ENCODE data around the gene TPK1. TPM values are rescaled to one million over a fixed set of nuclear protein-coding genes. Genes with fewer than 3 reads are reported as not detected.
A peak's percentile ranks its signal among the peaks of the same experiment; 100 is the strongest.

Gene TPK1
- total and polyA plus RNA-seq, 5 experiments from 2014 or later = 26.1 to 32.6 (median 26.6) TPM

- H3K27ac Mint-ChIP-seq = peak overlapping the region in 2 of 10 donors; percentile 13 to 40
- H3K27me3 Mint-ChIP-seq = no peaks in the 10 kb centered on the region
- H3K9me3 Mint-ChIP-seq = no peaks in the 10 kb centered on the region
- DNase-seq = no peak
- H3K4me3 Mint-ChIP-seq = no peak overlapping the region
- POLR2A ChIA-PET = no interaction called here
- peaks cover 0 to 10% (median 5%) of the 10 kb centered on the region in 3 donors for H3K36me3 Mint-ChIP-seq
- ATAC-seq = no peak
- H3K4me1 Mint-ChIP-seq = peaks cover 29 to 57% (median 43%) of the 10 kb centered on the region in 4 donors
Observed at GRCh38 chr7:144775749-144776148, 60.1 kb downstream of the TPK1 start.

DNA sequence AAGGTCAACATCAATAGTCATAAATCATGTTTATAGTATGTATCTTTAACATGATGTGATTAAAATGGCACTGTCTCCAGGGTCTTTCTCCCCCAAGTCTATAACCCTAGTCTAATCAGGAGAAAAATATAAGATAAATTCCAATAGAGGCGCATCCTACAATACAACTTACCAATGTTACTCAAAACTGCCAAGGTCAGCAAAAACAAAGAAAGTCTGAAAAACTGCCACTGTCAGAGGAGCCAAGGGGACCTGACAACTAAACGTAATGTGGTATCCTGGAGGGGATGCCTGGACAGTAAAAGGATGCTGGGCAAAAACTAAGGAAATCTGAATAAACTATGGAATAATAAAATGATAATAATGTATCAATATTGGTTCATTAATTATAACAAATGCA, 63.9 kb downstream of the TPK1 start:
- ATAC-seq (no peak), DNase-seq (no peak)
- H3K27ac Mint-ChIP-seq = no peak overlapping the region
- POLR2A ChIA-PET = interaction anchor here (5.2 kb wide), 1 partner anchor 63 kb away, joined by 21 read pairs; the partner anchor contains the start of gene TPK1
- peaks cover 27 to 43% (median 36%) of the 10 kb centered on the region in 4 donors for H3K4me1 Mint-ChIP-seq
- no peak overlapping the region for H3K4me3 Mint-ChIP-seq
- H3K36me3 Mint-ChIP-seq = peaks cover 0 to 3% (median 2%) of the 10 kb centered on the region in 3 donors
- H3K27me3 Mint-ChIP-seq = no peaks in the 10 kb centered on the region
- peaks cover 0 to 2% (median 0%) of the 10 kb centered on the region in 9 donors for H3K9me3 Mint-ChIP-seq

DNA sequence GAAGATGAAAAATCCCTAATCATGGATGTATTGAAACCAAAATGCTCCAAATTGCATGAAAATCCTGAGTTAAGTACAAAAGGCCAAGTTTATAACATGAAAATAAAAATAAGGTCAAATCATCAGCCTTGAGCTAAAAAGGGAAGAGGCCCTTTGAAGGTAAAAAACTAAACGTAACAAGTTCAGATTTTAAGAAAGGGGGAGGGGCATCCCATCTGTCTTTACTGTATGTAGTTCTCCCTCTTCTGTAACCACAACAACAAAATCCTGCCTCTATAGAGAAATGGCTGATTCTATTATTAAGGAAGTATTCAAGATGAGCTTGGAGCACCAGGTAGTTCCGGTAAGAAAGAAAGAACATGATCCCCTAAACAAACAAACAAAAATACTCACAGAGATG, 64.7 kb downstream of the TPK1 start:
- POLR2A ChIA-PET = interaction anchor here (5.2 kb wide), 1 partner anchor 64 kb away, joined by 21 read pairs; the partner anchor contains the start of gene TPK1
- ATAC-seq (no peak), DNase-seq (no peak)
- Mint-ChIP-seq H3K36me3 (peaks cover 3 to 4% (median 3%) of the 10 kb centered on the region in 3 donors), H3K9me3 (peaks cover 0 to 2% (median 0%) of the 10 kb centered on the region in 9 donors), H3K4me3 (no peak overlapping the region), H3K27me3 (no peaks in the 10 kb centered on the region), H3K4me1 (peaks cover 24 to 37% (median 31%) of the 10 kb centered on the region in 4 donors), H3K27ac (no peak overlapping the region)

GRCh38 chr7:144769352-144769751, 66.5 kb downstream of the TPK1 start:
- POLR2A ChIA-PET = interaction anchor here (5.2 kb wide), 1 partner anchor 66 kb away, joined by 21 read pairs; the partner anchor contains the start of gene TPK1
- H3K9me3 Mint-ChIP-seq = peaks cover 0 to 2% (median 0%) of the 10 kb centered on the region in 9 donors
- H3K36me3 Mint-ChIP-seq = peaks cover 7 to 13% (median 12%) of the 10 kb centered on the region in 3 donors
- H3K4me1 Mint-ChIP-seq = peaks cover 13 to 20% (median 18%) of the 10 kb centered on the region in 4 donors
- ATAC-seq (no peak), DNase-seq (no peak)
- H3K27ac Mint-ChIP-seq = no peak overlapping the region
- no peaks in the 10 kb centered on the region for H3K27me3 Mint-ChIP-seq
- H3K4me3 Mint-ChIP-seq = no peak overlapping the region

DNA sequence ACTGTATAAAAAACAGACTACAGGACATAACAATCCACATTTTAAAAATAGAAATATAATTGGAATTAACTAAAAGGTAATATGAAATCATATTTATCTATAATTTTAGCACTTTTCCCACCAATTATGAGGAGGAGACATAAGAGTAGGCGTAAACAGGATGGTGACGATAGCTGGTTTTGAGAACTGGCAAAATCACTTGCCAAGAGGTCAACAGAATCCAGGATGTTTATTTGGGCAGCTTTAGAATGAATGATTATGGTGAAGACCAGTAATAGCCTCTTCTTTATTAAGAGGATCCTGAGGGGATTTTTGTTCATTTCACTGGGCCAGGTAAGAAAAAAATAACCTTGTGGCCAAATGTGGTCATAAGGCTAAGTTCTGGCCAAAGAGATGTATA, 67.2 kb downstream of the TPK1 start:
- no peak for ATAC-seq
- Mint-ChIP-seq H3K27ac (peak overlapping the region in 1 of 10 donors; percentile 51), H3K4me1 (peaks cover 14 to 26% (median 18%) of the 10 kb centered on the region in 4 donors), H3K4me3 (no peak overlapping the region), H3K27me3 (no peaks in the 10 kb centered on the region), H3K9me3 (peaks cover 0 to 2% (median 0%) of the 10 kb centered on the region in 9 donors), H3K36me3 (peaks cover 11 to 19% (median 17%) of the 10 kb centered on the region in 3 donors)
- DNase-seq = no peak
- POLR2A ChIA-PET = no interaction called here

DNA sequence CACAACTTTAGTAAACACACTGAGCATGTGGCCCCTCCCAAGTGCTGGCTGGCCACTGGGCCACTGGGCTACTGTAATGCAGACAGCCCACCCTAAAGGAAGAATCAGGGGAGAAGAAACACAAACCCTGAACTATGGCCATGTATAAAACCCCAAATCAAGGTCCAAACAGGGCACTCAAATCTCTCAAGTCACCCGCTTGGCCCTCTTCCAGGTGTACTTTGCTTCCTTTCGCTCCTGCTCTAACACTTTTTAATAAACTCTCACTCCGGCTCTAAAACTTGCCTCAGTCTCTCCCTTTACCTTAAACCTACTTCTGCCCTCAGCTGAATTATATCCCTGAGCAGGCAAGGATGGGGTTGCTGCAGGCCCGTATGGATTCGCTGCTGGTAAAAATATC, 72.6 kb downstream of the TPK1 start:
- ATAC-seq (no peak), DNase-seq (no peak)
- POLR2A ChIA-PET = interaction anchor here (1.6 kb wide), 1 partner anchor 72 kb away, joined by 5 read pairs; the partner anchor contains the start of gene TPK1
- Mint-ChIP-seq H3K9me3 (peaks cover 0 to 2% (median 0%) of the 10 kb centered on the region in 9 donors), H3K27me3 (no peaks in the 10 kb centered on the region), H3K4me3 (no peak overlapping the region), H3K27ac (no peak overlapping the region), H3K4me1 (peaks cover 0 to 14% (median 7%) of the 10 kb centered on the region in 4 donors), H3K36me3 (peaks cover 22 to 52% (median 39%) of the 10 kb centered on the region in 3 donors)

- Mint-ChIP-seq H3K4me1 (peaks cover 0 to 14% (median 7%) of the 10 kb centered on the region in 4 donors), H3K36me3 (peaks cover 22 to 54% (median 39%) of the 10 kb centered on the region in 3 donors), H3K4me3 (no peak overlapping the region), H3K27me3 (no peaks in the 10 kb centered on the region), H3K9me3 (peaks cover 0 to 2% (median 0%) of the 10 kb centered on the region in 9 donors), H3K27ac (peak overlapping the region in 1 of 10 donors; percentile 53)
- DNase-seq (no peak), ATAC-seq (no peak)
- POLR2A ChIA-PET = interaction anchor here (1.6 kb wide), 1 partner anchor 73 kb away, joined by 5 read pairs; the partner anchor contains the start of gene TPK1
Observed at GRCh38 chr7:144762853-144763252, 73.0 kb downstream of the TPK1 start.

DNA sequence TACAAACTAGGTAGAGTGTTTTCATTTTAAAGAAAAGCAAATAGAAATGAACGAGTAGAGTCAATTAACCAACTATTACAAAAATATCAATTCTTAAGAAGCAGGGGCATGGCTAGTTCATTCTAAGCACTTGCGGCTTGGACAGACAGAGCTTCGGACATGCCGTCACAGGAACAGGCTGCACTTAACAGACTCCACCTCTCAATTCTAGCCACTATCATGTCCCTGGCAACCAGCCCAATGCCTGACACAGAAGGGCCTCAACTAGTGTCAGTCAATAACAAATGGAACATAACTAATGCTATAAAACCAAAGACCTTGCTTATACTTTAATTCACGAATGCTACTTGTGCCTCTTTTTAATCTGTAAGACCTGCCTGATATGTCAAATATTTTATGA, 74.4 kb downstream of the TPK1 start:
- H3K4me3 Mint-ChIP-seq = no peak overlapping the region
- POLR2A ChIA-PET = no interaction called here
- no peaks in the 10 kb centered on the region for H3K27me3 Mint-ChIP-seq
- peaks cover 0 to 2% (median 0%) of the 10 kb centered on the region in 9 donors for H3K9me3 Mint-ChIP-seq
- H3K27ac Mint-ChIP-seq = no peak overlapping the region
- peaks cover 22 to 63% (median 46%) of the 10 kb centered on the region in 3 donors for H3K36me3 Mint-ChIP-seq
- peaks cover 0 to 8% (median 5%) of the 10 kb centered on the region in 4 donors for H3K4me1 Mint-ChIP-seq
- DNase-seq (no peak), ATAC-seq (no peak)

GRCh38 chr7:144759653-144760052, 76.2 kb downstream of the TPK1 start:
- H3K27me3 Mint-ChIP-seq = no peaks in the 10 kb centered on the region
- peaks cover 3 to 8% (median 5%) of the 10 kb centered on the region in 4 donors for H3K4me1 Mint-ChIP-seq
- POLR2A ChIA-PET = no interaction called here
- peaks cover 0 to 12% (median 3%) of the 10 kb centered on the region in 9 donors for H3K9me3 Mint-ChIP-seq
- ATAC-seq (no peak), DNase-seq (no peak)
- no peak overlapping the region for H3K4me3 Mint-ChIP-seq
- peaks cover 27 to 68% (median 42%) of the 10 kb centered on the region in 3 donors for H3K36me3 Mint-ChIP-seq
- H3K27ac Mint-ChIP-seq = no peak overlapping the region

- Mint-ChIP-seq H3K27ac (no peak overlapping the region), H3K4me3 (no peak overlapping the region), H3K9me3 (peaks cover under 1 to 19% (median 8%) of the 10 kb centered on the region in 9 donors), H3K27me3 (no peaks in the 10 kb centered on the region), H3K36me3 (peaks cover under 1 to 38% (median 9%) of the 10 kb centered on the region in 3 donors), H3K4me1 (peaks cover 0 to 4% (median 0%) of the 10 kb centered on the region in 4 donors)
- ATAC-seq (no peak), DNase-seq (no peak)
- POLR2A ChIA-PET = no interaction called here
Observed at GRCh38 chr7:144747936-144748335, 87.9 kb downstream of the TPK1 start.

GRCh38 chr7:144738708-144739314, 97.0 kb downstream of the TPK1 start:
- ATAC-seq = peak; percentile 66 to 74
- DNase-seq = peak in 7 of 10 donors; percentile 6 to 61 (median 34)
- H3K27me3 Mint-ChIP-seq = no peaks in the 10 kb centered on the region
- H3K27ac Mint-ChIP-seq = no peak overlapping the region
- no peak overlapping the region for H3K4me3 Mint-ChIP-seq
- H3K36me3 Mint-ChIP-seq = peaks cover 0 to 9% (median 6%) of the 10 kb centered on the region in 3 donors
- H3K9me3 Mint-ChIP-seq = peaks cover 0 to 2% (median 0%) of the 10 kb centered on the region in 9 donors
- POLR2A ChIA-PET = interaction anchor here (0.6 to 2.0 kb wide), 4 partner anchors 39 to 97 kb away, joined by 3 to 30 read pairs (median 3); partner anchors contain the start of gene TPK1
- H3K4me1 Mint-ChIP-seq = peaks cover 6 to 19% (median 9%) of the 10 kb centered on the region in 4 donors

DNA sequence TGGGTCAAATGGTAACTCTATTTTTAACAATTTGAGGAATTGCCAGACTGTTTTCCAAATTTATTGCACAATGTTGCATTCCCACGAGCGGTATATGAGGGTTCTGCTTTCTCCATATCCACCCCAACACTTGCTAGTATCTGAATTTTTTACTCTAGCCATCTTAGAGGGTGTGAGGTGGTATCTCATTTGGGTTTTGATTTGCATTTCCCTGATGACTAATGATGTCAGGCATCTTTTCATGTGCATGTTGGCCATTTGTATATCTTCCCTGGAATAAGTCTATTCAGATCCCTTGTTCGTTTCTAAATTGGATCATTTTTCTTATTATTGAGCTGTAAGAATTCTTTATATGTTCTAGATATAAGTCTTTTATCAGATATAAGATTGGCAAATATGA, 97.7 kb downstream of the TPK1 start:
- Mint-ChIP-seq H3K27me3 (no peaks in the 10 kb centered on the region), H3K36me3 (peaks cover 0 to 5% (median 3%) of the 10 kb centered on the region in 3 donors), H3K4me3 (no peak overlapping the region), H3K27ac (no peak overlapping the region), H3K9me3 (no peaks in the 10 kb centered on the region), H3K4me1 (peaks cover 6 to 19% (median 9%) of the 10 kb centered on the region in 4 donors)
- POLR2A ChIA-PET = interaction anchor here (0.6 to 2.0 kb wide), 2 partner anchors 38 to 97 kb away, joined by 3 to 30 read pairs; partner anchors contain the start of gene TPK1
- no peak for ATAC-seq
- no peak for DNase-seq

Data from naive thymus-derived CD8-positive, alpha-beta T cell (primary cell).